Measurements from ENCODE around the gene SNRPA.

DNA sequence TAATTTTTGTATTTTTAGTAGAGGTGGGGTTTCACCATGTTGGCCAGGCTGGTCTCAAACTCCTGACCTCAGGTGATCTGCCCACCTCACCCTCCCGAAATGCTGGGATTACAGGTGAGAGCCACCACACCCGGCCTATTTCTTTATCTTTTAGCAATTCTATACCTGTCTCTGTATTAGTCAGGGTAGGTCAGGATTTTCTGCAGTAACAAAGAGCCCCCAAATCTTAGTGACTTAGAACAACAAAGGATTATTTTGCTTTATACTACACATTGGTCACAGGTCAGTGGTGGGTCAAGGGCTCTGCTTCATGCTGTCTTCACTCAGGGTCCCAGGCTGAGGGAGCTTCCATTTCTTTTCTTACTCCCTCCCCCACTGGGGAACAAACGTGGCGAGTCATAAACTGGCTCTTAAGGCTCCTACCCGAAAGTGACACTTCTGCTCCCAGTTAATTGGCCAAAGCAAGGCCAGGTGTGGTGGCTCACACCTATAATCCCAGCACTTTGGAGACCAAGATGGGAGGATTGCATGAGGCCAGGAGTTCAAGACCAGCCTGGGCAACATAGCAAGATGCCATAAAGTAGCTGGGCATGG lies 27.2 kb upstream of the SNRPA start:
- TF ChIP-seq, protein P1, sequence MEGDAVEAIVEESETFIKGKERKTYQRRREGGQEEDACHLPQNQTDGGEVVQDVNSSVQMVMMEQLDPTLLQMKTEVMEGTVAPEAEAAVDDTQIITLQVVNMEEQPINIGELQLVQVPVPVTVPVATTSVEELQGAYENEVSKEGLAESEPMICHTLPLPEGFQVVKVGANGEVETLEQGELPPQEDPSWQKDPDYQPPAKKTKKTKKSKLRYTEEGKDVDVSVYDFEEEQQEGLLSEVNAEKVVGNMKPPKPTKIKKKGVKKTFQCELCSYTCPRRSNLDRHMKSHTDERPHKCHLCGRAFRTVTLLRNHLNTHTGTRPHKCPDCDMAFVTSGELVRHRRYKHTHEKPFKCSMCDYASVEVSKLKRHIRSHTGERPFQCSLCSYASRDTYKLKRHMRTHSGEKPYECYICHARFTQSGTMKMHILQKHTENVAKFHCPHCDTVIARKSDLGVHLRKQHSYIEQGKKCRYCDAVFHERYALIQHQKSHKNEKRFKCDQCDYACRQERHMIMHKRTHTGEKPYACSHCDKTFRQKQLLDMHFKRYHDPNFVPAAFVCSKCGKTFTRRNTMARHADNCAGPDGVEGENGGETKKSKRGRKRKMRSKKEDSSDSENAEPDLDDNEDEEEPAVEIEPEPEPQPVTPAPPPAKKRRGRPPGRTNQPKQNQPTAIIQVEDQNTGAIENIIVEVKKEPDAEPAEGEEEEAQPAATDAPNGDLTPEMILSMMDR (IDR thresholded peaks at IDR 0.05; ENCODE audit: poor library complexity), result no peak
- no peak for TF ChIP-seq EZH2phosphoT487 (IDR thresholded peaks at IDR 0.05; ENCODE audit: low read depth, severe bottlenecking, unreplicated experiment)
- TF ChIP-seq EZH2 (IDR thresholded peaks at IDR 0.05; ENCODE audit: borderline replicate concordance), result no peak
